ENCODE data around the gene SPTBN5. TPM values are rescaled to one million over a fixed set of nuclear protein-coding genes. Genes with fewer than 3 reads are reported as not detected.

SPTBN5 gene
- total RNA-seq, 1 experiment from 2014 or later = 0.96 TPM

DNA sequence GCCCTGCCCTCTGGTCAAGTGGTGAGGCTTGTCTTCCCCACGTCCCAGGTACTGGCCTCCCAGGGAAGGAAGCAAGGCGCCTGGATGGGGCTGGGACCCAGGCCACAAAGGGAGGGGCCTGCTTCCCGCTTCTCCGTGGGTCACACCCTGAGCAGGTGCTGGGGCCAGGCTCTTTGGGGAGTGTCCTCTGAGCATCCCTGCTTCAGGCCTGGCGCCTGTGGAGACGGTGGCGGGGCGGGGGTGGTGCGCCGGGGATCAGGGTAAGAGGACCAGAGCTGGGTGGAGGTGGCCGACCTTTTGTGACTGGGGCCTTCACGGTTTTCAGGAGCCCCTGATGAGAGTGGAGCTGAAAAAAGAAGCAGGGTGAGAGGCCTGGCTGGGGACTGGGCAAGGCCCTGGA lies 51.6 kb downstream of the SPTBN5 start:
- Histone ChIP-seq H3K79me2 (ENCODE audit: insufficient read depth, low read length) (no peaks in the 10 kb centered on the region), H2AFZ (ENCODE audit: low read depth, low read length, poor library complexity, severe bottlenecking) (no peak overlapping the region), H3K9ac (ENCODE audit: low read length) (no peak overlapping the region), H3K4me1 (ENCODE audit: control insufficient read depth in 1 of 2, insufficient read depth in 2 of 2, low read length in 2 of 2) (peaks cover 8 to 9% of the 10 kb centered on the region in 2 experiments; a peak in 2 of 4 replicates), H4K20me1 (ENCODE audit: insufficient read depth) (no peaks in the 10 kb centered on the region), H3K4me3 (replicated peaks in 1 of 2; ENCODE audit: low read depth in 1 of 2, low read length in 2 of 2) (no peak overlapping the region), H3K9me3 (ENCODE audit: control insufficient read depth in 1 of 2, insufficient read depth in 1 of 2, low read depth in 1 of 2, low read length in 2 of 2) (no peaks in the 10 kb centered on the region), H3K36me3 (ENCODE audit: control insufficient read depth in 1 of 2, insufficient read depth in 2 of 2, low read length in 2 of 2) (peaks cover 0 to 3% of the 10 kb centered on the region in 2 experiments; a peak in 1 of 4 replicates), H3K27me3 (ENCODE audit: insufficient read depth, low read length) (no peaks in the 10 kb centered on the region), H3K4me2 (ENCODE audit: low read length) (no peak overlapping the region), H3K9me2 (ENCODE audit: insufficient read depth) (no peaks in the 10 kb centered on the region), H3K27ac (ENCODE audit: low read depth, low read length) (no peak overlapping the region)
- no TSS peak for BruUV-seq (replicated peaks)
- ChIA-PET RAD21 (ENCODE audit: low non-redundant PET in 1 of 2, low total read pairs in 2 of 2, uncharacterized antibody in 2 of 2, unreplicated experiment in 2 of 2) (no interaction called here), POLR2A (no interaction called here), CTCF (no interaction called here)
- intact Hi-C loops (cut with micrococcal nuclease) = no loop called here
- no peak for TF ChIP-seq ELF1 (IDR thresholded peaks at IDR 0.05; ENCODE audit: borderline replicate concordance, low read depth)
- TF ChIP-seq, protein P1, sequence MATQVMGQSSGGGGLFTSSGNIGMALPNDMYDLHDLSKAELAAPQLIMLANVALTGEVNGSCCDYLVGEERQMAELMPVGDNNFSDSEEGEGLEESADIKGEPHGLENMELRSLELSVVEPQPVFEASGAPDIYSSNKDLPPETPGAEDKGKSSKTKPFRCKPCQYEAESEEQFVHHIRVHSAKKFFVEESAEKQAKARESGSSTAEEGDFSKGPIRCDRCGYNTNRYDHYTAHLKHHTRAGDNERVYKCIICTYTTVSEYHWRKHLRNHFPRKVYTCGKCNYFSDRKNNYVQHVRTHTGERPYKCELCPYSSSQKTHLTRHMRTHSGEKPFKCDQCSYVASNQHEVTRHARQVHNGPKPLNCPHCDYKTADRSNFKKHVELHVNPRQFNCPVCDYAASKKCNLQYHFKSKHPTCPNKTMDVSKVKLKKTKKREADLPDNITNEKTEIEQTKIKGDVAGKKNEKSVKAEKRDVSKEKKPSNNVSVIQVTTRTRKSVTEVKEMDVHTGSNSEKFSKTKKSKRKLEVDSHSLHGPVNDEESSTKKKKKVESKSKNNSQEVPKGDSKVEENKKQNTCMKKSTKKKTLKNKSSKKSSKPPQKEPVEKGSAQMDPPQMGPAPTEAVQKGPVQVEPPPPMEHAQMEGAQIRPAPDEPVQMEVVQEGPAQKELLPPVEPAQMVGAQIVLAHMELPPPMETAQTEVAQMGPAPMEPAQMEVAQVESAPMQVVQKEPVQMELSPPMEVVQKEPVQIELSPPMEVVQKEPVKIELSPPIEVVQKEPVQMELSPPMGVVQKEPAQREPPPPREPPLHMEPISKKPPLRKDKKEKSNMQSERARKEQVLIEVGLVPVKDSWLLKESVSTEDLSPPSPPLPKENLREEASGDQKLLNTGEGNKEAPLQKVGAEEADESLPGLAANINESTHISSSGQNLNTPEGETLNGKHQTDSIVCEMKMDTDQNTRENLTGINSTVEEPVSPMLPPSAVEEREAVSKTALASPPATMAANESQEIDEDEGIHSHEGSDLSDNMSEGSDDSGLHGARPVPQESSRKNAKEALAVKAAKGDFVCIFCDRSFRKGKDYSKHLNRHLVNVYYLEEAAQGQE (IDR thresholded peaks at IDR 0.05; ENCODE audit: low read depth) = no peak
- TF ChIP-seq SRF (IDR thresholded peaks at IDR 0.05; ENCODE audit: low read depth) = no peak
- no peak for TF ChIP-seq SIN3A (IDR thresholded peaks at IDR 0.05; ENCODE audit: low read depth)
- TF ChIP-seq EZH2phosphoT487 (IDR thresholded peaks at IDR 0.05; ENCODE audit: borderline replicate concordance) = no peak
- no peak for TF ChIP-seq FOSL1 (IDR thresholded peaks at IDR 0.05; ENCODE audit: low read depth)
- TF ChIP-seq RAD21 (IDR thresholded peaks at IDR 0.05; ENCODE audit: low read depth) = no peak
- TF ChIP-seq, protein P2, sequence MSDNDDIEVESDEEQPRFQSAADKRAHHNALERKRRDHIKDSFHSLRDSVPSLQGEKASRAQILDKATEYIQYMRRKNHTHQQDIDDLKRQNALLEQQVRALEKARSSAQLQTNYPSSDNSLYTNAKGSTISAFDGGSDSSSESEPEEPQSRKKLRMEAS (IDR thresholded peaks at IDR 0.05) = no peak
- ATAC-seq (no peak), DNase-seq (ENCODE audit: low read depth, low spot score) (no peak)

Measured in HCT116 (cell line).